Tibial nerve (tissue), 4 donors: ENCODE measurements around the gene JUND. TPM values are rescaled to one million over a fixed set of nuclear protein-coding genes. Genes with fewer than 3 reads are reported as not detected.

Source experiments
- DNase-seq, 2 donors: peaks; one replicate each; pipeline ENCODE4 v3.0.0-alpha.2; 2019; ENCODE audit warnings: low spot score in 2 of 2
- H3K27ac ChIP-seq, 4 donors: fragments of 200-600 bp; sonication (generic) in 3 of 4; one replicate each; pipeline ENCODE4 v1.5.1; 2017 to 2019; ENCODE audit warnings: mild to moderate bottlenecking in 1 of 4
- H3K27me3 ChIP-seq, 2 donors: fragments of 200-600 bp; sonication (generic) in 1 of 2; one replicate each; pipeline versions ENCODE4 v1.5.1 to v1.6.0; 2017 to 2019
- H3K36me3 ChIP-seq, 3 donors: fragments of 200-600 bp; sonication (generic); one replicate each; pipeline ENCODE4 v1.5.1; 2018 to 2019
- H3K4me1 ChIP-seq, 4 donors: fragments of 200-600 bp; sonication (generic) in 3 of 4; one replicate each; pipeline ENCODE4 v1.5.1; 2017 to 2019
- H3K4me3 ChIP-seq, 4 donors: fragments of 200-600 bp; sonication (generic) in 3 of 4; one replicate each; pipeline ENCODE4 v1.5.1; 2017 to 2019; ENCODE audit warnings: mild to moderate bottlenecking in 1 of 4, moderate library complexity in 1 of 4
- H3K9me3 ChIP-seq, 4 donors: fragments of 200-600 bp; sonication (generic) in 3 of 4; one replicate each; pipeline ENCODE4 v1.5.1; 2017 to 2019
- CTCF ChIP-seq, 5 experiments: fragments of 200-600 bp in 3 of 5; fragments of 450-650 bp in 2 of 5; sonication (generic) in 3 of 5; IDR thresholded peaks; one replicate each; pipeline ENCODE4 v1.5.1; 2016 to 2019; ENCODE audit warnings: antibody characterized with exemption in 5 of 5, mild to moderate bottlenecking in 3 of 5, moderate library complexity in 2 of 5
- EP300 ChIP-seq, 2 donors: sonication (generic); formaldehyde crosslinking; IDR thresholded peaks; one replicate each; pipeline ENCODE4 v1.6.1; 2017; ENCODE audit warnings: antibody characterized with exemption in 2 of 2, mild to moderate bottlenecking in 1 of 2
- POLR2A ChIP-seq, 2 donors: fragments of 450-650 bp; IDR thresholded peaks; one replicate each; pipeline ENCODE4 v1.6.1; 2017; ENCODE audit warnings: antibody characterized with exemption in 2 of 2, mild to moderate bottlenecking in 2 of 2, moderate library complexity in 2 of 2
- WGBS, 2 donors: methylation state at CpG; one replicate each; pipeline ENCODE4 v1.1.5; 2018; 5-methylcytosine and 5-hydroxymethylcytosine counted together
- total RNA-seq, 4 donors: library from RNA; depleted of rRNA; stranded (reverse); fragments of >200 nt; gene quantifications; one replicate each; pipeline ENCODE4 v1.1.0, GENCODE V29; 2016

JUND gene
- total RNA-seq, 4 donors from 2014 or later = 309 to 553 (median 486) TPM

- no peak overlapping the region for H3K4me3 ChIP-seq
- peaks cover 0 to 77% (median 38%) of the 10 kb centered on the region in 4 donors for H3K4me1 ChIP-seq
- TF ChIP-seq POLR2A (IDR thresholded peaks at IDR 0.05) (no peak), CTCF (IDR thresholded peaks at IDR 0.05) (no peak), EP300 (IDR thresholded peaks at IDR 0.05) (no peak)
- H3K9me3 ChIP-seq = no peaks in the 10 kb centered on the region
- WGBS, 2 donors = 70 to 81% methylated on average over 16 to 21 of the region's 21 CpGs
- peak overlapping the region; percentile 3 to 100 (median 89) for H3K27ac ChIP-seq
- H3K27me3 ChIP-seq = no peaks in the 10 kb centered on the region
- H3K36me3 ChIP-seq = no peaks in the 10 kb centered on the region
- DNase-seq = no peak
Measured at GRCh38 chr19:18286973-18287635, 5.7 kb upstream of the JUND start.

- Histone ChIP-seq H3K27me3 (no peaks in the 10 kb centered on the region), H3K27ac (peak overlapping the region in 3 of 4 donors; percentile 80 to 100 (median 98)), H3K4me1 (peaks cover 0 to 60% (median 23%) of the 10 kb centered on the region in 4 donors), H3K36me3 (peaks cover 0 to 5% (median 0%) of the 10 kb centered on the region in 3 donors), H3K9me3 (no peaks in the 10 kb centered on the region), H3K4me3 (no peak overlapping the region)
- no peak for DNase-seq
- WGBS, 2 donors = 28 to 38% methylated on average over 10 to 12 of the region's 12 CpGs
- TF ChIP-seq EP300 (IDR thresholded peaks at IDR 0.05) = peak in 1 of 2 donors; percentile 33
- TF ChIP-seq CTCF (IDR thresholded peaks at IDR 0.05) = no peak
Measured at GRCh38 chr19:18284712-18285360, 3.4 kb upstream of the JUND start.

GRCh38 chr19:18283338-18283737, 1.9 kb upstream of the JUND start:
- Histone ChIP-seq H3K27me3 (no peaks in the 10 kb centered on the region), H3K27ac (peak overlapping the region; percentile 98 to 100 (median 100)), H3K9me3 (no peaks in the 10 kb centered on the region), H3K4me1 (peaks cover 0 to 64% (median 32%) of the 10 kb centered on the region in 4 donors), H3K36me3 (peaks cover 0 to 14% (median 0%) of the 10 kb centered on the region in 3 donors), H3K4me3 (no peak overlapping the region)
- 84 to 92% methylated on average over 5 of the region's 5 CpGs for WGBS, 2 donors
- TF ChIP-seq EP300 (IDR thresholded peaks at IDR 0.05) (no peak), POLR2A (IDR thresholded peaks at IDR 0.05) (no peak), CTCF (IDR thresholded peaks at IDR 0.05) (no peak)
- no peak for DNase-seq

- H3K4me1 ChIP-seq = peaks cover 0 to 64% (median 37%) of the 10 kb centered on the region in 4 donors
- H3K27me3 ChIP-seq = no peaks in the 10 kb centered on the region
- no peak for DNase-seq
- TF ChIP-seq CTCF (IDR thresholded peaks at IDR 0.05) = no peak
- no peak for TF ChIP-seq POLR2A (IDR thresholded peaks at IDR 0.05)
- TF ChIP-seq EP300 (IDR thresholded peaks at IDR 0.05) = no peak
- WGBS, 2 donors = 38 to 41% methylated on average over 4 of the region's 4 CpGs
- peaks cover 0 to 19% (median 0%) of the 10 kb centered on the region in 3 donors for H3K36me3 ChIP-seq
- peak overlapping the region in 3 of 4 donors; percentile 36 to 60 (median 47) for H3K4me3 ChIP-seq
- no peaks in the 10 kb centered on the region for H3K9me3 ChIP-seq
- H3K27ac ChIP-seq = peak overlapping the region; percentile 98 to 100 (median 100)
Measured at GRCh38 chr19:18282788-18283141, 1.3 kb upstream of the JUND start.
